GM18909 (cell line): ENCODE measurements around the gene EPSTI1.
"Not testable (repeated sequence)": the region's sequence is repeated elsewhere in the genome, so short reads cannot be mapped to it uniquely, and the experiment has no call there.

Source experiments
- ATAC-seq: cut with Tn5 transposase; IDR thresholded peaks from one replicate; pipeline ENCODE4 v1.9.1; 2021; ENCODE audit warnings: mild to moderate bottlenecking; ENCODE audit not compliant: unreplicated experiment, poor library complexity

Gene EPSTI1

GRCh38 chr13:42864952-42865767 is 126.9 kb downstream of the EPSTI1 start:
- ATAC-seq: no peak

GRCh38 chr13:42862370-42862769 is 129.7 kb downstream of the EPSTI1 start:
- not testable (repeated sequence) for ATAC-seq

GRCh38 chr13:42860485-42860884 is 131.6 kb downstream of the EPSTI1 start:
- ATAC-seq: no peak

- ATAC-seq: no peak
Observed at GRCh38 chr13:42859760-42860159, 132.3 kb downstream of the EPSTI1 start.

GRCh38 chr13:42855410-42855809 is 136.6 kb downstream of the EPSTI1 start:
- no peak for ATAC-seq

- no peak for ATAC-seq
Observed at GRCh38 chr13:42852136-42852535, 139.9 kb downstream of the EPSTI1 start.

GRCh38 chr13:42849200-42849599 is 142.8 kb downstream of the EPSTI1 start:
- ATAC-seq: no peak

GRCh38 chr13:42847891-42848663 is 144.0 kb downstream of the EPSTI1 start:
- no peak for ATAC-seq

GRCh38 chr13:42836930-42837690 is 154.9 kb downstream of the EPSTI1 start:
- ATAC-seq: no peak
